Neural progenitor cell (in vitro differentiated cells): Measurements from ENCODE around the gene PSMB4. TPM values are rescaled to one million over a fixed set of nuclear protein-coding genes. Genes with fewer than 3 reads are reported as not detected.

Experiments
- DNase-seq: peaks from one replicate; pipeline ENCODE4 v3.0.0-alpha.2; 2016; ENCODE audit warnings: low spot score
- H2AFZ ChIP-seq: fragments of 200-600 bp; sonication (generic); replicated peaks from 2 replicates; pipeline ENCODE4 v1.6.1; 2016; ENCODE audit warnings: antibody characterized with exemption
- H3F3A ChIP-seq: fragments of 200-600 bp; sonication (generic); 2 replicates; pipeline ENCODE4 v1.6.1; 2016; ENCODE audit warnings: antibody characterized with exemption, low read depth
- H3K27ac ChIP-seq: fragments of 200-600 bp; sonication (generic); 2 replicates; pipeline ENCODE4 v1.5.1; 2016; ENCODE audit warnings: mild to moderate bottlenecking
- H3K27me3 ChIP-seq: fragments of 200-600 bp; sonication (generic); 2 replicates; pipeline ENCODE4 v1.6.1; 2016; ENCODE audit warnings: mild to moderate bottlenecking, moderate library complexity
- H3K36me3 ChIP-seq: fragments of 200-600 bp; sonication (generic); 2 replicates; pipeline ENCODE4 v1.5.1; 2016
- H3K4me1 ChIP-seq: fragments of 200-600 bp; sonication (generic); 2 replicates; pipeline ENCODE4 v1.6.1; 2016; ENCODE audit warnings: mixed run types
- H3K4me2 ChIP-seq: fragments of 200-600 bp; sonication (generic); 2 replicates; pipeline ENCODE4 v1.6.1; 2016
- H3K4me3 ChIP-seq: fragments of 200-600 bp; sonication (generic); 2 replicates; pipeline ENCODE4 v1.5.1; 2016
- H3K79me2 ChIP-seq: fragments of 200-600 bp; sonication (generic); 2 replicates; pipeline ENCODE4 v1.6.1; 2016; ENCODE audit warnings: low read depth
- H3K9ac ChIP-seq: fragments of 200-600 bp; sonication (generic); 2 replicates; pipeline ENCODE4 v1.6.1; 2016
- H3K9me3 ChIP-seq: fragments of 200-600 bp; sonication (generic); 2 replicates; pipeline ENCODE4 v1.5.1; 2016; ENCODE audit warnings: low read depth
- H4K20me1 ChIP-seq: fragments of 200-600 bp; sonication (generic); 2 replicates; pipeline ENCODE4 v1.6.1; 2016; ENCODE audit warnings: low read depth
- H3K27ac Mint-ChIP-seq: 3 replicates; pipeline ENCODE4 v1.8.0; 2021; ENCODE audit warnings: mixed read lengths
- H3K27me3 Mint-ChIP-seq: 2 replicates; pipeline ENCODE4 v1.8.0; 2022; ENCODE audit warnings: low read depth, mild to moderate bottlenecking, inconsistent platforms, moderate library complexity, mixed read lengths; ENCODE audit not compliant: insufficient read depth
- H3K36me3 Mint-ChIP-seq: 3 replicates; pipeline ENCODE4 v1.8.0; 2021; ENCODE audit warnings: mixed read lengths
- H3K4me1 Mint-ChIP-seq: 3 replicates; pipeline ENCODE4 v1.8.0; 2021; ENCODE audit warnings: mixed read lengths
- H3K4me3 Mint-ChIP-seq: 3 replicates; pipeline ENCODE4 v1.8.0; 2021; ENCODE audit warnings: mild to moderate bottlenecking, moderate library complexity, mixed read lengths
- H3K9me3 Mint-ChIP-seq: 3 replicates; pipeline ENCODE4 v1.8.0; 2020; ENCODE audit warnings: mixed read lengths
- CTCF ChIP-seq: fragments of 200-600 bp; sonication (generic); IDR thresholded peaks from 2 replicates; pipeline ENCODE4 v1.5.1; 2017; ENCODE audit warnings: antibody characterized with exemption, mild to moderate bottlenecking
- EZH2 ChIP-seq: fragments of 200-600 bp; sonication (generic); IDR thresholded peaks from 2 replicates; pipeline ENCODE4 v1.6.1; 2017; ENCODE audit warnings: antibody characterized with exemption, mild to moderate bottlenecking, moderate library complexity
- EZH2phosphoT487 ChIP-seq: fragments of 200-600 bp; sonication (generic); IDR thresholded peaks from 2 replicates; pipeline ENCODE4 v1.6.1; 2017; ENCODE audit warnings: antibody characterized with exemption
- total RNA-seq: library from RNA; depleted of rRNA; stranded (reverse); fragments of >200 nt; gene quantifications from 2 replicates; pipeline ENCODE4 v1.2.3, GENCODE V29; 2015; ENCODE audit warnings: low replicate concordance

Gene PSMB4
- total RNA-seq, 1 donor from 2014 or later: 267 TPM

DNA sequence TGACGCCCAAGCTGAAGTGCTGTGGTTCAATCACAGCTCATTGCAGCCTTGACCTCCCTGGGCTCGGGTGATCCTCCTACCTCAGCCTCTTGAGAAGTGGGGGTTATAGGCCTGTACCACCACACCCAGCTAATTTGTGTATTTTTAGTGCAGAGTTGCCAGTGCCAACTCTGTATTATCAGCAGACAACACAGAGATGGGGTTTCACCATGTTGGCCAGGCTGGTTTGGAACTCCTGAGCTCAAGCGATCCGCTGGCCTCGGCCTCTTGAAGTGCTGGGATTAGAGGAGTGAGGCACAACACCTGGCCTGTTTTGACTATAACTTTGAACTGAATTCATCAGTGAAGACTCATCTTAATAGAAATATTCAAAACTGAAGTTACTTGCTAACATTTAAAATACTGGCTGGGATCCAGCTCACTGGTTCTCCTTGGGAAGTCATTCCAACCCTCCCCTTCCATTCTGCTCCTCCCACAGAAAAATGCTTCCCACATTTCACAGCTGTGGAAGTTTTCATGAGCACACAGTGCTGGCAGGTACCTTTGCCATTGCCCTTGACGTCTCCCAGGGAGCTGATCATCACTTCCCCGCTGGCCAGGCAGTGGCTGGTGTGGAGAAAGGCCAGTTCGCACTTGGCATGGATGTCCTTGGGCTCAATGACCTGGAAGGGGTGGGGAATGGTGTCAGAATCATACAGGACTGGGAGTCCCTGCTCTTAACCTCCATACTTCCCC, 31.5 kb upstream of the PSMB4 start:
- no peaks in the 10 kb centered on the region for H3K79me2 ChIP-seq
- Mint-ChIP-seq H3K9me3 (peaks cover 9% of the 10 kb centered on the region), H3K27ac (no peak overlapping the region)

GRCh38 chr1:151368393-151369301, 30.7 kb upstream of the PSMB4 start:
- Histone ChIP-seq H3K27ac (no peak overlapping the region), H3K27me3 (no peaks in the 10 kb centered on the region), H2AFZ (no peak overlapping the region), H3K79me2 (no peaks in the 10 kb centered on the region), H3F3A (no peaks in the 10 kb centered on the region), H3K9ac (no peak overlapping the region), H3K9me3 (no peaks in the 10 kb centered on the region), H3K36me3 (no peaks in the 10 kb centered on the region), H3K4me2 (no peak overlapping the region), H3K4me1 (peaks cover 24% of the 10 kb centered on the region), H4K20me1 (no peaks in the 10 kb centered on the region), H3K4me3 (no peak overlapping the region)
- H3K4me3 Mint-ChIP-seq: no peak overlapping the region
- TF ChIP-seq CTCF (no peak), EZH2phosphoT487 (no peak), EZH2 (no peak)
- peaks cover 2% of the 10 kb centered on the region for H3K27me3 Mint-ChIP-seq
- H3K27ac Mint-ChIP-seq: no peak overlapping the region
- H3K4me1 Mint-ChIP-seq: peaks cover 31% of the 10 kb centered on the region
- no peak for DNase-seq
- H3K36me3 Mint-ChIP-seq: peaks cover 20% of the 10 kb centered on the region
- peaks cover 2% of the 10 kb centered on the region for H3K9me3 Mint-ChIP-seq

More for the DNA sequence above, 31.5 kb upstream of the PSMB4 start:
- Histone ChIP-seq H3K27me3 (no peaks in the 10 kb centered on the region), H2AFZ (no peak overlapping the region), H3K4me3 (no peak overlapping the region), H3F3A (no peaks in the 10 kb centered on the region), H3K36me3 (no peaks in the 10 kb centered on the region), H3K4me1 (peaks cover 19% of the 10 kb centered on the region), H3K9me3 (no peaks in the 10 kb centered on the region), H3K4me2 (no peak overlapping the region), H3K27ac (no peak overlapping the region), H4K20me1 (no peaks in the 10 kb centered on the region), H3K9ac (no peak overlapping the region)
- Mint-ChIP-seq H3K4me1 (peaks cover 27% of the 10 kb centered on the region), H3K27me3 (peaks cover 6% of the 10 kb centered on the region), H3K36me3 (peaks cover 28% of the 10 kb centered on the region), H3K4me3 (no peak overlapping the region)
- DNase-seq: no peak
- TF ChIP-seq EZH2 (no peak), EZH2phosphoT487 (no peak), CTCF (no peak)

GRCh38 chr1:151369302-151369610, 30.1 kb upstream of the PSMB4 start:
- H3K27ac Mint-ChIP-seq: no peak overlapping the region
- H3K4me1 ChIP-seq: peaks cover 26% of the 10 kb centered on the region
- TF ChIP-seq CTCF (no peak), EZH2phosphoT487 (no peak), EZH2 (no peak)

More at GRCh38 chr1:151369302-151369610, 30.1 kb upstream of the PSMB4 start:
- Histone ChIP-seq H3K36me3 (no peaks in the 10 kb centered on the region), H3K4me3 (no peak overlapping the region), H4K20me1 (no peaks in the 10 kb centered on the region), H3K27me3 (no peaks in the 10 kb centered on the region), H2AFZ (no peak overlapping the region), H3K4me2 (no peak overlapping the region), H3K9ac (no peak overlapping the region), H3K27ac (no peak overlapping the region), H3K79me2 (no peaks in the 10 kb centered on the region), H3F3A (no peaks in the 10 kb centered on the region), H3K9me3 (no peaks in the 10 kb centered on the region)
- DNase-seq: no peak
- Mint-ChIP-seq H3K9me3 (no peaks in the 10 kb centered on the region), H3K36me3 (peaks cover 14% of the 10 kb centered on the region), H3K4me3 (no peak overlapping the region), H3K27me3 (peaks cover 2% of the 10 kb centered on the region), H3K4me1 (peaks cover 36% of the 10 kb centered on the region)
